ENCODE measurements around the gene ATXN7L3. TPM values are rescaled to one million over a fixed set of nuclear protein-coding genes. Genes with fewer than 3 reads are reported as not detected.

Gene ATXN7L3
- total RNA-seq, 1 experiment from 2014 or later, result 59.3 TPM

- ChIA-PET CTCF (no interaction called here), POLR2A (ENCODE audit: unreplicated experiment) (no interaction called here)
- no TSS peak for BruUV-seq (replicated peaks)
Measured at GRCh38 chr17:44178133-44178532, 21.6 kb downstream of the ATXN7L3 start.

GRCh38 chr17:44177640-44178039 lies 22.0 kb downstream of the ATXN7L3 start:
- H3K4me3 ChIP-seq, result no peak overlapping the region
- H3K4me2 ChIP-seq, result no peak overlapping the region
- H3K27me3 ChIP-seq (ENCODE audit: insufficient read depth, low read depth), result no peaks in the 10 kb centered on the region
- DNase-seq, result no peak
- no peaks in the 10 kb centered on the region for H3K9me2 ChIP-seq (ENCODE audit: insufficient read depth)
- 0 out of 2 replicates have a peak, but pooled peaks cover 4% of the 10 kb centered on the region for H3K36me3 ChIP-seq (ENCODE audit: low read depth)
- H3K27ac ChIP-seq, result no peak overlapping the region
- no peaks in the 10 kb centered on the region for H3K79me2 ChIP-seq (ENCODE audit: low read depth)
- peaks cover 20% of the 10 kb centered on the region; the same call in 1 of the 2 replicates for H3F3A ChIP-seq (ENCODE audit: insufficient read depth, low read depth)
- no peak overlapping the region for H2AFZ ChIP-seq
- intact Hi-C loops (cut with micrococcal nuclease; ENCODE audit: unreplicated experiment), result no loop called here
- ChIA-PET POLR2A (ENCODE audit: unreplicated experiment) (no interaction called here), CTCF (no interaction called here)
- no peaks in the 10 kb centered on the region for H3K9me3 ChIP-seq (ENCODE audit: insufficient read depth, low read depth)
- H4K20me1 ChIP-seq (ENCODE audit: insufficient read depth), result no peaks in the 10 kb centered on the region
- H3K4me1 ChIP-seq (replicated peaks; ENCODE audit: insufficient read depth), result no peaks in the 10 kb centered on the region
- BruUV-seq (replicated peaks), result no TSS peak
- TF ChIP-seq EZH2 (IDR thresholded peaks at IDR 0.05; ENCODE audit: low read depth), result no peak
- TF ChIP-seq, protein P1, sequence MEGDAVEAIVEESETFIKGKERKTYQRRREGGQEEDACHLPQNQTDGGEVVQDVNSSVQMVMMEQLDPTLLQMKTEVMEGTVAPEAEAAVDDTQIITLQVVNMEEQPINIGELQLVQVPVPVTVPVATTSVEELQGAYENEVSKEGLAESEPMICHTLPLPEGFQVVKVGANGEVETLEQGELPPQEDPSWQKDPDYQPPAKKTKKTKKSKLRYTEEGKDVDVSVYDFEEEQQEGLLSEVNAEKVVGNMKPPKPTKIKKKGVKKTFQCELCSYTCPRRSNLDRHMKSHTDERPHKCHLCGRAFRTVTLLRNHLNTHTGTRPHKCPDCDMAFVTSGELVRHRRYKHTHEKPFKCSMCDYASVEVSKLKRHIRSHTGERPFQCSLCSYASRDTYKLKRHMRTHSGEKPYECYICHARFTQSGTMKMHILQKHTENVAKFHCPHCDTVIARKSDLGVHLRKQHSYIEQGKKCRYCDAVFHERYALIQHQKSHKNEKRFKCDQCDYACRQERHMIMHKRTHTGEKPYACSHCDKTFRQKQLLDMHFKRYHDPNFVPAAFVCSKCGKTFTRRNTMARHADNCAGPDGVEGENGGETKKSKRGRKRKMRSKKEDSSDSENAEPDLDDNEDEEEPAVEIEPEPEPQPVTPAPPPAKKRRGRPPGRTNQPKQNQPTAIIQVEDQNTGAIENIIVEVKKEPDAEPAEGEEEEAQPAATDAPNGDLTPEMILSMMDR (conservative IDR thresholded peaks at IDR 0.05), result no peak

More at GRCh38 chr17:44178133-44178532, 21.6 kb downstream of the ATXN7L3 start:
- intact Hi-C loops (cut with micrococcal nuclease; ENCODE audit: unreplicated experiment), result no loop called here
- H3K4me1 ChIP-seq (replicated peaks; ENCODE audit: insufficient read depth), result no peaks in the 10 kb centered on the region
- H3K4me2 ChIP-seq, result no peak overlapping the region
- no peak overlapping the region for H3K27ac ChIP-seq
- 0 out of 2 replicates have a peak, but pooled peaks cover 4% of the 10 kb centered on the region for H3K36me3 ChIP-seq (ENCODE audit: low read depth)
- H3K9me2 ChIP-seq (ENCODE audit: insufficient read depth), result no peaks in the 10 kb centered on the region
- no peaks in the 10 kb centered on the region for H3K27me3 ChIP-seq (ENCODE audit: insufficient read depth, low read depth)
- no peak overlapping the region for H2AFZ ChIP-seq
- H4K20me1 ChIP-seq (ENCODE audit: insufficient read depth), result no peaks in the 10 kb centered on the region
- peaks cover 2% of the 10 kb centered on the region for H3K79me2 ChIP-seq (ENCODE audit: low read depth)
- H3K4me3 ChIP-seq, result no peak overlapping the region
- peaks cover 20% of the 10 kb centered on the region; the same call in 1 of the 2 replicates for H3F3A ChIP-seq (ENCODE audit: insufficient read depth, low read depth)
- no peak for TF ChIP-seq EZH2 (IDR thresholded peaks at IDR 0.05; ENCODE audit: low read depth)
- TF ChIP-seq, protein P1 (conservative IDR thresholded peaks at IDR 0.05), result no peak
- H3K9me3 ChIP-seq (ENCODE audit: insufficient read depth, low read depth), result no peaks in the 10 kb centered on the region
- no peak for DNase-seq

- no peak overlapping the region for H3K4me2 ChIP-seq
- H3K36me3 ChIP-seq (ENCODE audit: low read depth), result 0 out of 2 replicates have a peak, but pooled peaks cover 3% of the 10 kb centered on the region
- ChIA-PET POLR2A (ENCODE audit: unreplicated experiment) (no interaction called here), CTCF (no interaction called here)
- intact Hi-C loops (cut with micrococcal nuclease; ENCODE audit: unreplicated experiment), result no loop called here
- H3F3A ChIP-seq (ENCODE audit: insufficient read depth, low read depth), result peaks cover 14% of the 10 kb centered on the region; the same call in 1 of the 2 replicates
- H3K4me1 ChIP-seq (replicated peaks; ENCODE audit: insufficient read depth), result no peaks in the 10 kb centered on the region
- no TSS peak for BruUV-seq (replicated peaks)
- no peaks in the 10 kb centered on the region for H3K79me2 ChIP-seq (ENCODE audit: low read depth)
- H3K4me3 ChIP-seq, result no peak overlapping the region
- no peaks in the 10 kb centered on the region for H3K9me3 ChIP-seq (ENCODE audit: insufficient read depth, low read depth)
- H3K9me2 ChIP-seq (ENCODE audit: insufficient read depth), result no peaks in the 10 kb centered on the region
- no peak overlapping the region for H2AFZ ChIP-seq
- H4K20me1 ChIP-seq (ENCODE audit: insufficient read depth), result no peaks in the 10 kb centered on the region
- H3K27ac ChIP-seq, result no peak overlapping the region
- no peak for DNase-seq
- no peak for TF ChIP-seq EZH2 (IDR thresholded peaks at IDR 0.05; ENCODE audit: low read depth)
- TF ChIP-seq, protein P1 (conservative IDR thresholded peaks at IDR 0.05), result no peak
- H3K27me3 ChIP-seq (ENCODE audit: insufficient read depth, low read depth), result no peaks in the 10 kb centered on the region
Measured at GRCh38 chr17:44176671-44177501, 22.8 kb downstream of the ATXN7L3 start.

Measured in PC-9 (cell line).